NCI-H2227 (cell line): ENCODE data around the gene SASH1.

Experiments
- DNase-seq: peaks from one replicate; lab custom pipeline; 2025; ENCODE audit not compliant: unreplicated experiment; lab: John Stamatoyannopoulos, UW

SASH1 gene

GRCh38 chr6:148431413-148431812 lies 88.8 kb downstream of the SASH1 start:
- no peak for DNase-seq

- DNase-seq: no peak
Observed at GRCh38 chr6:148431840-148432239, 89.2 kb downstream of the SASH1 start.

- DNase-seq: no peak
Observed at GRCh38 chr6:148432462-148433195, 90.0 kb downstream of the SASH1 start.

GRCh38 chr6:148435386-148435785 lies 92.7 kb downstream of the SASH1 start:
- no peak for DNase-seq

- no peak for DNase-seq
Observed at GRCh38 chr6:148436466-148436865, 93.8 kb downstream of the SASH1 start.

- no peak for DNase-seq
Observed at GRCh38 chr6:148438632-148439031, 96.0 kb downstream of the SASH1 start.

- no peak for DNase-seq
Observed at GRCh38 chr6:148440016-148440415, 97.4 kb downstream of the SASH1 start.

- no peak for DNase-seq
Observed at GRCh38 chr6:148440877-148441453, 98.3 kb downstream of the SASH1 start.

GRCh38 chr6:148441454-148441911 lies 98.8 kb downstream of the SASH1 start:
- DNase-seq: no peak

GRCh38 chr6:148443798-148444560 lies 101.3 kb downstream of the SASH1 start:
- no peak for DNase-seq

- DNase-seq: no peak
Observed at GRCh38 chr6:148445116-148445515, 102.5 kb downstream of the SASH1 start.

GRCh38 chr6:148445620-148446019 lies 103.0 kb downstream of the SASH1 start:
- no peak for DNase-seq

- DNase-seq: no peak
Observed at GRCh38 chr6:148446681-148447080, 104.0 kb downstream of the SASH1 start.

- DNase-seq: no peak
Observed at GRCh38 chr6:148447521-148448230, 105.0 kb downstream of the SASH1 start.

GRCh38 chr6:148448369-148449012 lies 105.9 kb downstream of the SASH1 start:
- DNase-seq: no peak

- no peak for DNase-seq
Observed at GRCh38 chr6:148450866-148451265, 108.2 kb downstream of the SASH1 start.

GRCh38 chr6:148451690-148452089 lies 109.1 kb downstream of the SASH1 start:
- no peak for DNase-seq

- DNase-seq: no peak
Observed at GRCh38 chr6:148452876-148453275, 110.2 kb downstream of the SASH1 start.

- no peak for DNase-seq
Observed at GRCh38 chr6:148453906-148454305, 111.3 kb downstream of the SASH1 start.

- no peak for DNase-seq
Observed at GRCh38 chr6:148455225-148455624, 112.6 kb downstream of the SASH1 start.
